ENCODE results near the gene ADAM19. TPM values are rescaled to one million over a fixed set of nuclear protein-coding genes. Genes with fewer than 3 reads are reported as not detected.
A peak's percentile ranks its signal among the peaks of the same experiment; 100 is the strongest.

The ADAM19 gene
- total RNA-seq, 8 experiments from 2014 or later = 7.8 to 38.9 (median 17.7) TPM

- 20 to 100% (median 63%) methylated on average over 1 to 7 of the region's 7 CpGs for WGBS, 10 experiments
- ATAC-seq (replicated peaks in 6 of 8) = peak; percentile 79 to 98 (median 89)
- in situ Hi-C loops (cut with MboI; ENCODE audit: low pct_unique_long_range_greater_than_20kb in 2 of 9, low sequenced_read_pairs in 9 of 9, unreplicated experiment in 9 of 9) = loop anchor here in 2 of 9 experiments (10.0 to 25.0 kb wide), 3 partner anchors 112 to 235 kb away; a partner anchor contains a TSS
- Histone ChIP-seq H3K4me1 (replicated peaks in 1 of 2) (no peaks in the 10 kb centered on the region), H3K27ac (no peak overlapping the region), H3K4me3 (no peak overlapping the region)
These were observed 98.7 kb downstream of the ADAM19 start for GRCh38 chr5:157476702-157477408.

GRCh38 chr5:157475432-157475831, 100.1 kb downstream of the ADAM19 start:
- Histone ChIP-seq H3K27ac (no peak overlapping the region), H3K4me3 (no peak overlapping the region), H3K4me1 (replicated peaks in 1 of 2) (no peaks in the 10 kb centered on the region)
- WGBS, 10 experiments = 67 to 89% (median 80%) methylated on average over 2 to 3 of the region's 3 CpGs; no CpG with 5 or more reads in 3 of the 10 experiments
- ATAC-seq (replicated peaks in 6 of 8) = no peak
- in situ Hi-C loops (cut with MboI; ENCODE audit: low pct_unique_long_range_greater_than_20kb in 2 of 9, low sequenced_read_pairs in 9 of 9, unreplicated experiment in 9 of 9) = loop anchor here in 2 of 9 experiments (10.0 to 25.0 kb wide), 3 partner anchors 111 to 237 kb away; a partner anchor contains a TSS

- no peak for ATAC-seq (replicated peaks in 6 of 8)
- H3K4me3 ChIP-seq = no peak overlapping the region
These were observed 101.9 kb downstream of the ADAM19 start for GRCh38 chr5:157473383-157474320.

GRCh38 chr5:157471709-157472108, 103.9 kb downstream of the ADAM19 start:
- Histone ChIP-seq H3K27ac (no peak overlapping the region), H3K4me3 (no peak overlapping the region), H3K4me1 (replicated peaks in 1 of 2) (no peaks in the 10 kb centered on the region)
- in situ Hi-C loops (cut with MboI; ENCODE audit: low pct_unique_long_range_greater_than_20kb in 2 of 9, low sequenced_read_pairs in 9 of 9, unreplicated experiment in 9 of 9) = loop anchor here in 2 of 9 experiments (10.0 to 25.0 kb wide), 2 partner anchors 107 to 109 kb away; no protein-coding TSS in a partner anchor
- 83 to 100% (median 100%) methylated on average over 1 of the region's 1 CpG; no CpG with 5 or more reads in 5 of the 10 experiments for WGBS, 10 experiments
- peak in 2 of 8 experiments; percentile 22 to 49 for ATAC-seq (replicated peaks in 6 of 8)

More at GRCh38 chr5:157473383-157474320, 101.9 kb downstream of the ADAM19 start:
- H3K4me1 ChIP-seq (replicated peaks in 1 of 2) = no peaks in the 10 kb centered on the region
- H3K27ac ChIP-seq = no peak overlapping the region
- in situ Hi-C loops (cut with MboI; ENCODE audit: low pct_unique_long_range_greater_than_20kb in 2 of 9, low sequenced_read_pairs in 9 of 9, unreplicated experiment in 9 of 9) = loop anchor here in 2 of 9 experiments (10.0 to 25.0 kb wide), 2 partner anchors 109 to 111 kb away; no protein-coding TSS in a partner anchor
- 59 to 100% (median 83%) methylated on average over 2 to 6 of the region's 7 CpGs; no CpG with 5 or more reads in 4 of the 10 experiments for WGBS, 10 experiments

- in situ Hi-C loops (cut with MboI; ENCODE audit: low pct_unique_long_range_greater_than_20kb in 2 of 9, low sequenced_read_pairs in 9 of 9, unreplicated experiment in 9 of 9) = loop anchor here in 2 of 9 experiments (10.0 to 25.0 kb wide), 2 partner anchors 106 to 108 kb away; no protein-coding TSS in a partner anchor
- no peak for ATAC-seq (replicated peaks in 6 of 8)
These were observed 104.9 kb downstream of the ADAM19 start for GRCh38 chr5:157470631-157471030.

GRCh38 chr5:157469687-157470086, 105.9 kb downstream of the ADAM19 start:
- 3 to 100% (median 70%) methylated on average over 1 to 7 of the region's 7 CpGs; no CpG with 5 or more reads in 1 of the 10 experiments for WGBS, 10 experiments
- ATAC-seq (replicated peaks in 6 of 8) = peak in 3 of 8 experiments; percentile 75 to 94 (median 89)
- Histone ChIP-seq H3K4me3 (no peak overlapping the region), H3K27ac (no peak overlapping the region), H3K4me1 (replicated peaks in 1 of 2) (peaks cover 0 to 2% of the 10 kb centered on the region in 2 donors)
- in situ Hi-C loops (cut with MboI; ENCODE audit: low pct_unique_long_range_greater_than_20kb in 2 of 9, low sequenced_read_pairs in 9 of 9, unreplicated experiment in 9 of 9) = loop anchor here in 2 of 9 experiments (10.0 to 25.0 kb wide), 2 partner anchors 105 to 107 kb away; no protein-coding TSS in a partner anchor

More at GRCh38 chr5:157470631-157471030, 104.9 kb downstream of the ADAM19 start:
- no peak overlapping the region for H3K27ac ChIP-seq
- WGBS, 10 experiments = 20 to 100% (median 70%) methylated on average over 1 of the region's 1 CpG; no CpG with 5 or more reads in 4 of the 10 experiments
- no peak overlapping the region for H3K4me3 ChIP-seq
- H3K4me1 ChIP-seq (replicated peaks in 1 of 2) = no peaks in the 10 kb centered on the region

GRCh38 chr5:157469073-157469472, 106.5 kb downstream of the ADAM19 start:
- WGBS, 10 experiments = 86 to 100% (median 95%) methylated on average over 1 to 7 of the region's 7 CpGs; no CpG with 5 or more reads in 4 of the 10 experiments
- in situ Hi-C loops (cut with MboI; ENCODE audit: low pct_unique_long_range_greater_than_20kb in 2 of 9, low sequenced_read_pairs in 9 of 9, unreplicated experiment in 9 of 9) = loop anchor here in 1 of 9 experiments (25.0 kb wide), 1 partner anchor 107 kb away; no protein-coding TSS in a partner anchor
- H3K4me3 ChIP-seq = no peak overlapping the region
- no peak overlapping the region for H3K27ac ChIP-seq
- no peak for ATAC-seq (replicated peaks in 6 of 8)
- H3K4me1 ChIP-seq (replicated peaks in 1 of 2) = peaks cover 0 to 8% of the 10 kb centered on the region in 2 donors

GRCh38 chr5:157468293-157468965, 107.1 kb downstream of the ADAM19 start:
- Histone ChIP-seq H3K4me1 (replicated peaks in 1 of 2) (peaks cover 0 to 14% of the 10 kb centered on the region in 2 donors), H3K4me3 (no peak overlapping the region), H3K27ac (no peak overlapping the region)
- in situ Hi-C loops (cut with MboI; ENCODE audit: low pct_unique_long_range_greater_than_20kb in 2 of 9, low sequenced_read_pairs in 9 of 9, unreplicated experiment in 9 of 9) = loop anchor here in 1 of 9 experiments (25.0 kb wide), 1 partner anchor 106 kb away; no protein-coding TSS in a partner anchor
- ATAC-seq (replicated peaks in 6 of 8) = no peak
- 83 to 100% (median 94%) methylated on average over 2 to 12 of the region's 13 CpGs; no CpG with 5 or more reads in 2 of the 10 experiments for WGBS, 10 experiments

GRCh38 chr5:157464519-157465171, 110.9 kb downstream of the ADAM19 start:
- H3K4me3 ChIP-seq = no peak overlapping the region
- in situ Hi-C loops (cut with MboI; ENCODE audit: low pct_unique_long_range_greater_than_20kb in 2 of 9, low sequenced_read_pairs in 9 of 9, unreplicated experiment in 9 of 9) = loop anchor here in 1 of 9 experiments (25.0 kb wide), 1 partner anchor 102 kb away; no protein-coding TSS in a partner anchor
- WGBS, 10 experiments = 0 to 47% (median 28%) methylated on average over 2 to 4 of the region's 4 CpGs; no CpG with 5 or more reads in 2 of the 10 experiments
- peaks cover 0 to 19% of the 10 kb centered on the region in 2 donors for H3K4me1 ChIP-seq (replicated peaks in 1 of 2)
- peak; percentile 38 to 86 (median 56) for ATAC-seq (replicated peaks in 6 of 8)
- H3K27ac ChIP-seq = peak overlapping the region in 1 of 2 donors; percentile 4

GRCh38 chr5:157463621-157464518, 111.7 kb downstream of the ADAM19 start:
- Histone ChIP-seq H3K4me3 (no peak overlapping the region), H3K27ac (peak overlapping the region in 1 of 2 donors; percentile 4), H3K4me1 (replicated peaks in 1 of 2) (peaks cover 0 to 19% of the 10 kb centered on the region in 2 donors)
- ATAC-seq (replicated peaks in 6 of 8) = peak; percentile 3 to 85 (median 77)
- in situ Hi-C loops (cut with MboI; ENCODE audit: low pct_unique_long_range_greater_than_20kb in 2 of 9, low sequenced_read_pairs in 9 of 9, unreplicated experiment in 9 of 9) = loop anchor here in 1 of 9 experiments (25.0 kb wide), 1 partner anchor 102 kb away; no protein-coding TSS in a partner anchor
- 23 to 48% (median 39%) methylated on average over 1 to 7 of the region's 9 CpGs; no CpG with 5 or more reads in 1 of the 10 experiments for WGBS, 10 experiments
